Stomach (tissue), 9 donors: ENCODE measurements around the gene OCA2. TPM values are rescaled to one million over a fixed set of nuclear protein-coding genes. Genes with fewer than 3 reads are reported as not detected.

Source experiments
- DNase-seq, 2 donors: peaks; one replicate each; pipeline versions ENCODE4 v3.0.0 to v3.0.0-alpha.2; 2013 to 2019
- H3K27ac ChIP-seq, 5 donors: fragments of 200-600 bp in 4 of 5; sonication (generic) in 4 of 5; one replicate each; pipeline ENCODE4 v1.5.1; 2013 to 2019; ENCODE audit warnings: mild to moderate bottlenecking in 1 of 5, moderate library complexity in 1 of 5
- H3K27me3 ChIP-seq, 3 donors: fragments of 200-600 bp; sonication (generic); one replicate each; pipeline ENCODE4 v1.5.1; 2017 to 2019; ENCODE audit warnings: mixed run types in 1 of 3
- H3K36me3 ChIP-seq, 4 donors: fragments of 200-600 bp; sonication (generic); 1 replicate in 3 of 4; 2 replicates in 1 of 4; pipeline ENCODE4 v1.5.1; 2016 to 2019
- H3K4me1 ChIP-seq, 4 donors: fragments of 200-600 bp; sonication (generic); one replicate each; pipeline ENCODE4 v1.5.1; 2016 to 2019
- H3K4me3 ChIP-seq, 4 donors: fragments of 200-600 bp; sonication (generic) in 3 of 4; one replicate each; pipeline ENCODE4 v1.5.1; 2016 to 2019; ENCODE audit warnings: mild to moderate bottlenecking in 1 of 4
- H3K9me3 ChIP-seq, 4 donors: fragments of 200-600 bp; sonication (generic); one replicate each; pipeline ENCODE4 v1.5.1; 2016 to 2019
- CTCF ChIP-seq, 7 experiments: fragments of 450-650 bp in 4 of 7; fragments of 200-600 bp in 3 of 7; sonication (generic) in 3 of 7; IDR thresholded peaks; one replicate each; pipeline ENCODE4 v1.5.1; 2016 to 2019; ENCODE audit warnings: antibody characterized with exemption in 7 of 7, control low read depth in 2 of 7, mild to moderate bottlenecking in 1 of 7
- EP300 ChIP-seq: sonication (generic); formaldehyde crosslinking; IDR thresholded peaks from one replicate; pipeline ENCODE4 v1.6.1; 2017; ENCODE audit warnings: antibody characterized with exemption
- POLR2A ChIP-seq, 4 donors: fragments of 450-650 bp; IDR thresholded peaks; one replicate each; pipeline ENCODE4 v1.6.1; 2016; ENCODE audit warnings: antibody characterized with exemption in 4 of 4, control low read depth in 2 of 4, mild to moderate bottlenecking in 1 of 4, moderate library complexity in 1 of 4
- POLR2AphosphoS5 ChIP-seq, 3 donors: sonication (generic); formaldehyde crosslinking; IDR thresholded peaks; one replicate each; pipeline ENCODE4 v1.6.1; 2016; ENCODE audit warnings: antibody characterized with exemption in 3 of 3
- whole genome bisulfite sequencing, 5 donors: extraction: QIAGEN DNeasy Blood & Tissue Kit in 3 of 5; methylation state at CpG; one replicate each; pipeline versions ENCODE4 v1.1.5 to v1.1.7; 2013 to 2018; 5-methylcytosine and 5-hydroxymethylcytosine counted together
- intact Hi-C: fragments of 100-400 bp; cut with DNase I; formaldehyde crosslinking; loops from one replicate; pipeline ENCODE4 v1.15.1; 2023; ENCODE audit warnings: low total_unique reads
- polyA plus RNA-seq, 3 donors: library from polyadenylated mRNA; stranded (reverse); fragments of 200-250 nt; gene quantifications; one replicate each; pipeline ENCODE4 v1.2.3, GENCODE V29; 2013
- total RNA-seq, 5 donors: library from RNA; depleted of rRNA; stranded (reverse); fragments of >200 nt; gene quantifications; one replicate each; pipeline versions ENCODE4 v1.1.0 to v1.2.3, GENCODE V29; 2014 to 2016
- donor health status: healthy with polysubstance abuse.
- donor health status: Bipolar disorder and iron deficiency.
- donor health status: healthy.

The OCA2 gene
- total and polyA plus RNA-seq, 8 donors, result 0.12 to 0.89 (median 0.65) TPM; not detected in 4

GRCh38 chr15:27844018-27844666 lies 255.0 kb downstream of the OCA2 start:
- TF ChIP-seq CTCF (IDR thresholded peaks at IDR 0.05) (no peak), POLR2A (IDR thresholded peaks at IDR 0.05) (no peak)
- Histone ChIP-seq H3K9me3 (peaks cover 0 to 37% (median 18%) of the 10 kb centered on the region in 4 donors), H3K4me1 (no peaks in the 10 kb centered on the region), H3K4me3 (no peak overlapping the region), H3K27me3 (no peaks in the 10 kb centered on the region), H3K27ac (no peak overlapping the region), H3K36me3 (no peaks in the 10 kb centered on the region)
- WGBS, 5 donors, result 65 to 82% (median 77%) methylated on average over 7 to 13 of the region's 13 CpGs
- no peak for DNase-seq
- intact Hi-C loops, result no loop called here

GRCh38 chr15:27843146-27843545 lies 256.0 kb downstream of the OCA2 start:
- intact Hi-C loops, result no loop called here
- WGBS, 5 donors, result 75 to 96% (median 86%) methylated on average over 3 of the region's 3 CpGs
- H3K36me3 ChIP-seq, result no peaks in the 10 kb centered on the region
- no peaks in the 10 kb centered on the region for H3K27me3 ChIP-seq
- H3K27ac ChIP-seq, result no peak overlapping the region
- peaks cover 0 to 27% (median 13%) of the 10 kb centered on the region in 4 donors for H3K9me3 ChIP-seq
- TF ChIP-seq POLR2AphosphoS5 (IDR thresholded peaks at IDR 0.05) (no peak), POLR2A (IDR thresholded peaks at IDR 0.05) (no peak), EP300 (no peak), CTCF (IDR thresholded peaks at IDR 0.05) (no peak)
- DNase-seq, result no peak
- no peaks in the 10 kb centered on the region for H3K4me1 ChIP-seq
- H3K4me3 ChIP-seq, result no peak overlapping the region

GRCh38 chr15:27842526-27842925 lies 256.6 kb downstream of the OCA2 start:
- intact Hi-C loops, result no loop called here
- no peak overlapping the region for H3K27ac ChIP-seq
- 85 to 94% (median 87%) methylated on average over 3 of the region's 3 CpGs for WGBS, 5 donors
- no peak overlapping the region for H3K4me3 ChIP-seq
- no peak for DNase-seq
- H3K4me1 ChIP-seq, result no peaks in the 10 kb centered on the region
- no peaks in the 10 kb centered on the region for H3K36me3 ChIP-seq
- TF ChIP-seq EP300, result no peak
- no peak for TF ChIP-seq POLR2A (IDR thresholded peaks at IDR 0.05)
- TF ChIP-seq CTCF (IDR thresholded peaks at IDR 0.05), result no peak
- TF ChIP-seq POLR2AphosphoS5 (IDR thresholded peaks at IDR 0.05), result no peak
- H3K27me3 ChIP-seq, result no peaks in the 10 kb centered on the region
- peaks cover 0 to 21% (median 10%) of the 10 kb centered on the region in 4 donors for H3K9me3 ChIP-seq

- no peak for DNase-seq
- intact Hi-C loops, result no loop called here
- no peaks in the 10 kb centered on the region for H3K36me3 ChIP-seq
- no peaks in the 10 kb centered on the region for H3K4me1 ChIP-seq
- H3K27me3 ChIP-seq, result no peaks in the 10 kb centered on the region
- WGBS, 5 donors, result 81 to 93% (median 87%) methylated on average over 11 to 13 of the region's 13 CpGs
- no peak for TF ChIP-seq CTCF (IDR thresholded peaks at IDR 0.05)
- no peak for TF ChIP-seq POLR2AphosphoS5 (IDR thresholded peaks at IDR 0.05)
- no peak for TF ChIP-seq EP300
- TF ChIP-seq POLR2A (IDR thresholded peaks at IDR 0.05), result no peak
- no peak overlapping the region for H3K27ac ChIP-seq
- H3K4me3 ChIP-seq, result no peak overlapping the region
- H3K9me3 ChIP-seq, result peaks cover 0 to 15% (median 6%) of the 10 kb centered on the region in 4 donors
Measured at GRCh38 chr15:27835233-27835939, 263.7 kb downstream of the OCA2 start.
